GM18499 (cell line): Measurements from ENCODE around the gene ACOX3.
A peak's percentile ranks its signal among the peaks of the same experiment; 100 is the strongest.

ENCODE experiments used
- ATAC-seq: cut with Tn5 transposase; IDR thresholded peaks from one replicate; pipeline ENCODE4 v1.9.1; 2021; ENCODE audit warnings: moderate number of reproducible peaks; ENCODE audit not compliant: insufficient read depth, unreplicated experiment

The ACOX3 gene

GRCh38 chr4:8468746-8469535 lies 28.4 kb upstream of the ACOX3 start:
- no peak for ATAC-seq

- no peak for ATAC-seq
Measured at GRCh38 chr4:8467016-8467415, 26.5 kb upstream of the ACOX3 start.

DNA sequence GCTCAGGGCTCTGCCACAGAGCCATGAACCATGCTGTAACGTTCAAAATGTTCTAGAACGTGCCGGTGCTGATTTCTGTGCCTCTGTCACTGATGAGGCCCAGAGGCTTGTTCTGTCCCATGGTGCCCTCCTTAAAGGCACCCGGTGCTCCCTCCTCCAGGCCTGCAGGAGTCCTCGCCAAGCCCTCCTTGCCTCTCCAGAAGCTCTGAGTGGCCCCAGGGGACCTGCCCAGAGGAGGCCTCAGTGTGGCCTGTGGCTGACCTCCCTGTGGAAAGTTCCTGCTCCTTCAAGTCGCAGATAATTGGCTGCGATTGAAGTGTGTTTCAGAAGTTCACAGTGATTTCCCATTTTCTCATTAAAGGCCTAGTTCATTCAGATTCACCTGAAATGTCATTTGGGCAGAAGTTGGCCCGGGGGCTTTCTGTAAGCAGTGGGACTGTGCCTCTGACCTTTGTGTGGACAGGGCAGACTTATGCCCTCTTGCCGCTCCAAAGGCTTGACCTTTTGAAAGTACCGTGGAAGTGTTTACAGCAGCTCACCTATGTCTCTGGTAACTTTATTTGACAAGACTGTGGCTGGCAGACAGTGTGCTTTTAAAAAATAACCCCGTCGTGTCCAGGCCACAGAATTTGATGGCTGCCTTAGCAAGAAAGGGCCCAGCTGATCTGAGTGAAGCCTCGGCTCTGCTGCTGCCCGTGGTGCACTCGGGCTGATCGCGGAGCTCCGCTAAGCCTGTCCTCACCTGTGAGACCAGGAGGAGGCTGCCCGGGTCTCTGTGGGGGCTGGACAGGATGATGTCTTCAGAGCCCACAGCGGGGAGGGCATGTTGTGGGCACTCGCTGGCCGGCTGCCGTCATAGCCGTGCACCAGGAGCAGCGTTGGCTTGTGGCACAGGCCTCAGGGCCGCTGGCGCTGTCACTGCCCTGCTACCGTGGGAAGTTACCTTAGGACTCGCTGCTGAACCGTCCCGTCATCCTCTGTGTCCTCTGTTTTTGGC lies 25.4 kb upstream of the ACOX3 start:
- no peak for ATAC-seq

DNA sequence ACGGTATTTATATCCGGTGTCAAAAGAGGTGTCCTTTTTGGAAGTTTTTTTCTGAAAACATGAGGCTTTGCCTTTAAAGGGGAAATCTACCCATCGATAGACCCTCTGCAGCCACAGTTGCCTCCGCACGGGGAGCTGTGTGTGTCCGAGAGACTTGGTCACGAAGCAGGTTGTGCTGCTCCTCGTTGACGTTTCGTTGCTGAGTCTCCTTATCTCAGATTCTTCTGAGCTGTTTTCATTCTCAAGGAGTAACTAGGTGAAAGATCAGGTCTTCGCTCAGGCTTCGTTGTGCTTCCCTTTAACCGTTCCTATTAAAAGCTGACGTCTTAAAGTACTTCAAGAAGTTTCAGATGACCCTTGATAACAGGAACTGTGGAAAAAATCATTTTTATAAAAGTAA lies 23.9 kb upstream of the ACOX3 start:
- ATAC-seq, result no peak

- ATAC-seq, result no peak
Measured at GRCh38 chr4:8463811-8464210, 23.3 kb upstream of the ACOX3 start.

DNA sequence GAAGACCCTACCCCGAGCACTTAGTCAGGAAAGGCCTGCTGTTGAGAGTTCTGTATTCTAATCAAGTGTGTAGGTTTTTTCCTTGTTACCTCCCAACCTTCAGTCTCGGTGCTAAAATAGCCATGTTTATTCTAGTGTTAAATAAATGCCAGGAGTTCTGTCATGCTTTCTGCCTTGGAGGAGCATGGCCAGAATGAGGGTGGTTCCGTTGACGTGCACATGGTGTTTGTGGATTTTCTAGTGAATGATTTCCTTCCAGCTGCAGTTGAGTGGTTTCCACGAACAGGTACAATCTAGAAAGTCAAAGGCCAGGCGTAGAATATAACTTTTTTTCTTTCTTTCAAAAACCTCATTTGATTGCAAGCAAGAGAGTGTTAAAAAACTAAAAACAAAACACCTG lies 21.1 kb upstream of the ACOX3 start:
- ATAC-seq, result no peak

GRCh38 chr4:8461086-8461485 lies 20.6 kb upstream of the ACOX3 start:
- ATAC-seq, result no peak

DNA sequence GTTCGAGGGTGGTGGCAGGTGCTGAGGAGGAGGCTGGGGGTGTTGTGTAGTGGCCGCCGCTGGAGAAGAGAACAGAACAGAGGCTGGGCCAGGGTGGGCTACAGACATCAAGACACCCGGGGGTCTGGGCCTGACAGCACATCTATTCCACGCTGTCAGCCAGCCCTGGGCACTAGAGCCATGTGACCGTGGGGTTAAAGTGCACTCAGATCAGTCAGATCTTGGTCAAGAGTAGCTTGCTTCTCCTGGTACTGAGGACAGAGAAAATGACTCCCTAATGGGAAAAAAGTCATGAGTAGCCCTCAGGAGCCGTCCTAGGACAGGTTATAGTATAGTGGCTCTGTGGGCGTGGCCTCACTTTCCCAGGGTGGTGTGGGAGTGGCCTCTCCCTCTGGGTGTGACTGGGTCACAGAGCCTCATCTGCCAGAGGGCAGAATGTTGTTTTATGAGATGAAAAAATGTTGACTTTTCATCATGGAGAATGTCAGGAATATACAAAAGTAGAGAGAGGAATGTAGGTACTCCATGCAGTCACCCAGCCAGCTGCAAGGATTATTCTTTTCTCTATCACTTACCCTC lies 19.4 kb upstream of the ACOX3 start:
- no peak for ATAC-seq

GRCh38 chr4:8457646-8458252 lies 17.2 kb upstream of the ACOX3 start:
- no peak for ATAC-seq

- ATAC-seq, result no peak
Measured at GRCh38 chr4:8453957-8454356, 13.4 kb upstream of the ACOX3 start.

- ATAC-seq, result no peak
Measured at GRCh38 chr4:8451440-8452182, 11.1 kb upstream of the ACOX3 start.

- ATAC-seq, result no peak
Measured at GRCh38 chr4:8446122-8446521, 5.6 kb upstream of the ACOX3 start.

- no peak for ATAC-seq
Measured at GRCh38 chr4:8443801-8444200, 3.3 kb upstream of the ACOX3 start.

DNA sequence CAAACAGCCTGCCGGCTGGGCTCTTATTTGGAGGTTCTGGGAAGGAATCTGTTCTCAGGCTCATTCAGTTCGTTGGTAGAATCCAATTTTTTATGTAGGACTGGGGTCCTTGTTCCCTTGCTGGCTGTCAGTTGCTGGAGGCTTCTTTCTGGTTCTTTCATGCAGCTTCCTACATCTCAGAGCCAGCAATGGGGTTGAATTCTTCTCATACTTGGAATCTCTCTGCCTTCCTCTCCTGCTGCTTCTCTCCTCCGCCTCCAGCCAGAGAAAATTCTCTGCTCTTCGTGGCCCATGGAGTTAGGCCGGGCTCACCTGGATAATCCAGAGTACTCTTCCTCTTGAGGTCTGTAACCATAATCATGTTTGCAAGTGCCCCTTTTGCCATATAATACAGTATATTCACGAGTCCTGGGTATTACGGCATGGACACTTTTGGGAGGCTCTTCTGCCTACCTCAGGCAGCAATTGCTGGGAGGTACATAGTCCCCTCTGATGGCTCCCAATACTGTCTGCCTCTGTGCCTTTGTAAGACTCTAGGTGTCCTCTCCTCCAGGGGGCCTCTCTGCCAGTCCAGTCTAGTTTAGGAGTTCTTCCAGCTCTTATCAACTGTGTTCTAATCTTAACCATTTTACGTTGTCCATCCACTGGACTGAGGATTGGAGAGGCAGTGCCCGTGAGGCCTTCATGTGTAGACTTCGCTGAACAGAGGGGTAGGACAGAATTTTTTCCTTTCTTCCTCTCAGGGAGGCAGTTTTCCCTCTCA lies 2.3 kb upstream of the ACOX3 start:
- ATAC-seq, result no peak

- no peak for ATAC-seq
Measured at GRCh38 chr4:8441499-8442091, 1.1 kb upstream of the ACOX3 start.

GRCh38 chr4:8439914-8440491 lies 520 bp downstream of the ACOX3 start:
- peak; percentile 23 for ATAC-seq

DNA sequence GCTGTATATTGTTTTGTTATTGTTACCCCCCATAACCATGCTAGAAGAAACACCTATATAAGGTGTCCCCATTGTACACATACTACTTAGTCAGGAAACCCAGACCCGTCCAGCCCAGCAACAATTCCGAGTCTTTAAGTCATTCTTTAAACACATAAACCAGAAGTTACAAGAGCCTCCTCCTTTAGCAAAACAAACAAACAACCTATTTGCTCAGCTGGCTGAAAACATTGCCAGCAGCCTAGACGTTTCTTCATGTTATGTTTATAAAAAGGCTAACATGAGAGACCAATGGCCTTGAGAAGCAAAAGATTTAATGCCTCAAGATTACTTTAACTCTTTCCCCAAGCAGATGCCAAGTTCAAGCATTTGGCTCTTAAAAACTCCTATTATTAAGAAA lies 1.4 kb downstream of the ACOX3 start:
- ATAC-seq, result no peak

DNA sequence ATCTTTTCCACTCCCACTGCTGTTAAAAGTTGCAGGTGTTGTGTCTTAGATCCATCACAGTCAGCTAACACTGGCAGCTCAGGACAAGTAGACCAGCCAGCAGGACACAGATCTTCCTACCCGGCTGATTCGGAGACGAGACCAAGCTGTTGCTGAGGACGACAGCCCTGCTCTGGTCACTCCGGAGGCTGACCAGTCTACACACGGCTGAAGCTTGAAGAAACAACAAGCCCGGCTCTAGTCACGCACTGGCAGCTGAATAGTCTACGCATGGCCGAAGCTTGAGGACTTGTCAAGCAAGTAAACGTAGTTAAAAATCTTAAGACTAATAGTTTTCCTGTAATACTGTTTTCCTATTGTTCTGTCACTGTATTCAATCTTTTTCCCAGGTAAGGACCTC lies 1.8 kb downstream of the ACOX3 start:
- no peak for ATAC-seq
